Ishikawa (cell line): ENCODE measurements around the gene WDR83.
A peak's percentile ranks its signal among the peaks of the same experiment; 100 is the strongest.

Experiments used
- CEBPB ChIP-seq: IDR thresholded peaks from 2 replicates; pipeline ENCODE4 v1.6.1; 2012
- CREB1 ChIP-seq: IDR thresholded peaks from 2 replicates; pipeline ENCODE4 v1.6.1; 2012; ENCODE audit warnings: low read depth
- EGR1 ChIP-seq: IDR thresholded peaks from 2 replicates; pipeline ENCODE4 v1.6.1; 2012
- EP300 ChIP-seq: IDR thresholded peaks from 2 replicates; pipeline ENCODE4 v1.6.1; 2012; ENCODE audit warnings: borderline replicate concordance
- FOXM1 ChIP-seq: IDR thresholded peaks from 2 replicates; pipeline ENCODE4 v1.6.1; 2012; ENCODE audit warnings: low read depth, borderline replicate concordance
- MAX ChIP-seq: IDR thresholded peaks from 2 replicates; pipeline ENCODE4 v1.6.1; 2012
- NFIC ChIP-seq: IDR thresholded peaks from 2 replicates; pipeline ENCODE4 v1.6.1; 2012
- RAD21 ChIP-seq: IDR thresholded peaks from 2 replicates; pipeline ENCODE4 v1.6.1; 2012; ENCODE audit warnings: low read depth
- REST ChIP-seq: IDR thresholded peaks from 2 replicates; pipeline ENCODE4 v1.6.1; 2012; ENCODE audit warnings: low read depth, mild to moderate bottlenecking
- TAF1 ChIP-seq: IDR thresholded peaks from 2 replicates; pipeline ENCODE4 v1.6.1; 2012; ENCODE audit warnings: low read depth, mild to moderate bottlenecking
- TCF12 ChIP-seq: IDR thresholded peaks from 2 replicates; pipeline ENCODE4 v1.6.1; 2012; ENCODE audit warnings: low read depth
- TEAD4 ChIP-seq: IDR thresholded peaks from 2 replicates; pipeline ENCODE4 v1.6.1; 2012
- USF1 ChIP-seq: IDR thresholded peaks from 2 replicates; pipeline ENCODE4 v1.6.1; 2012
- YY1 ChIP-seq: IDR thresholded peaks from 2 replicates; pipeline ENCODE4 v1.6.1; 2012; ENCODE audit warnings: low read depth
- ZBTB7A ChIP-seq: IDR thresholded peaks from 2 replicates; pipeline ENCODE4 v1.6.1; 2012; ENCODE audit warnings: low read depth

Gene WDR83

GRCh38 chr19:12681074-12681987 lies 14.7 kb downstream of the WDR83 start, which contains the start of gene DHPS:
TSS of gene DHPS (minus strand) at chr19:12681880. CDS start at chr19:12681766, 114 bp downstream.
- 0 out of 2 replicates have a peak, but pooled peaks have one; percentile 45 for TF ChIP-seq EGR1
- no peak for TF ChIP-seq NFIC
- peak; percentile 28; the same call in 1 of the 2 replicates for TF ChIP-seq EP300
- TF ChIP-seq ZBTB7A = no peak
- TF ChIP-seq TEAD4 = no peak
- TF ChIP-seq MAX = peak; percentile 80
- TF ChIP-seq REST = no peak
- TF ChIP-seq RAD21 = no peak
- TF ChIP-seq TAF1 = peak; percentile 63
- TF ChIP-seq YY1 = peak; percentile 95
- TF ChIP-seq CEBPB = peak; percentile 84
- TF ChIP-seq FOXM1 = no peak; the same call in 1 of the 2 replicates
- peak; percentile 95 for TF ChIP-seq USF1
- TF ChIP-seq TCF12 = 0 out of 2 replicates have a peak, but pooled peaks have one; percentile 31
- peak; percentile 28; the same call in 1 of the 2 replicates for TF ChIP-seq CREB1

- TF ChIP-seq TEAD4 (no peak), RAD21 (no peak), FOXM1 (no peak), TCF12 (no peak)
Observed at GRCh38 chr19:12685831-12686230, 19.2 kb downstream of the WDR83 start.

- TF ChIP-seq TCF12 = no peak
- TF ChIP-seq REST = no peak
- no peak for TF ChIP-seq CEBPB
- no peak for TF ChIP-seq EGR1
- TF ChIP-seq CREB1 = no peak
- TF ChIP-seq YY1 = no peak
- no peak for TF ChIP-seq TEAD4
- TF ChIP-seq NFIC = no peak
- no peak for TF ChIP-seq USF1
- no peak for TF ChIP-seq RAD21
- TF ChIP-seq ZBTB7A = no peak
- no peak for TF ChIP-seq EP300
- TF ChIP-seq TAF1 = no peak
Observed at GRCh38 chr19:12687496-12688196, 21.0 kb downstream of the WDR83 start, which contains the start of gene GNG14. TSS of gene GNG14 (plus strand) at chr19:12687998. CDS start at chr19:12688049, 51 bp downstream.

GRCh38 chr19:12689012-12689411 lies 22.4 kb downstream of the WDR83 start:
- TF ChIP-seq TEAD4 (no peak), FOXM1 (no peak), EGR1 (no peak), EP300 (no peak), USF1 (no peak), CEBPB (no peak), NFIC (no peak), TAF1 (no peak), ZBTB7A (no peak), YY1 (no peak), TCF12 (no peak), RAD21 (no peak)
